ENCODE results near the gene CTXN1.

Gene CTXN1

DNA sequence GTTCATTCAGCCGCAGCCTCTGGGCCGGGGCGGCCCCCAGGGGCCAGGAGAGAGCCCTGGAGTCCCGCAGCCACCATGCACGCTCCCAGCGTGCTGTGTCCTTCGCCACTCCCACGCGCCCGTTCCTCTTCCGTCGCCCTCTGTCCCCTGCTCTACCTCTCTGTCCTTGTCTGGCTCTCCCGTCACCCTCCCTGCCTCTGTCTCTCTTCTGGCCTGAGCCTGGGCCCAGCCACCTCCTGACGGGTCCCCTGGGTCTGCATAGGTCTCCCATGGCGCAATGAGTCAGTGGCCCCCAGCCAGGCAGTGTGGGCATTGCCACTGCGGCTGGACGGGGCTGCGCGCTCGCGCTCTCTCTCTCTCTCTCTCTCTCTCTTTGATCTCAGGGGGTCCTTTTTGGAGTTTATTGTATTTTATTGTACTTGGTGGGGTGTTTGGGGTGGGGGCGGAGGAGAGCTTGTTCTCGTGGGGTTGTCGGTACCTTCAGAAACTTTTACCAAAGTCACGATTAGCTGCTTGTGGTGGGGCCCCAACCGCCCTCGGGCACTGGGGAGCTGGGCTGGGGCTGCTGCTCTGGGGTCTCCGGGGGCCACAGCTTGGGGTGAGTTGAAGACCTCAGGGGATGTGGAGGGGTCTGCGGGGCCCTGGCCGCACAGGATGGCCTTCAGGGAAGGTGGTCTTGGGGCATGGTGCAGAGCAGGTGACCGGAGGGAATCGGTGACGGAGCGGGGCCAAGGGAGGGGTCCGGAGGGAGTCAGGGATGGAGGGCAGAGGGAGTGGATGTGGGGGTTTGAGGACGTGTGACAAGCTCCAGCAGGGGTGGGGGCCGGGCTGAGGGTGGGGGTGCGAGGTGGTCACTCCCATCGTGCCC, 13.0 kb downstream of the CTXN1 start:
- DNase-seq: no peak

DNA sequence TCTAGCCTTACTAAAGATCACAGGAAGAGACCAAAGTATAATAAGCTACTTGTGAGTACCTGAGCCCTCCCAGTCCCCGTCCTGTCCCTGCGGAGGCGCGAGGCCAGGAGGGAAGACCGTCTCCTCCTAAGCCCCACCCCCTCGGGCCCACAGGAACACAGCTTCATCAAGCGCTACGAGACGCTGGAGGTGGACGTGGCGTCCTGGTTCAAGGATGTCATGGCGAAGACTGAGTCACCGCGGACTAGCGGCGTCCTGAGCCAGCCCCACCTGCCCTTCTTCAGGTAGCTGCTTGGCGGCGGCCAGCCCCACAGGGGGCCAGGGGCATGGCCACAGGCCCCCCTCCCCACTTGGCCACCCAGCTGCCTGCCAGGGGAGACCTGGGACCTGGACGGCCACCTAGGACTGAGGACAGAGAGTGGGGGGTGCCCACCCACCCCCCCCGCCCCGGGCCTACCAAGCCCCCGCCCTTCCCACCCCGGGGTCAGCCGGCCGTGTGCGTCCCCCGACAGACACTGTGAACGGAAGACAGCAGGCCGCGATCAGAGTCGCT, 13.7 kb downstream of the CTXN1 start:
- no peak for DNase-seq

DNA sequence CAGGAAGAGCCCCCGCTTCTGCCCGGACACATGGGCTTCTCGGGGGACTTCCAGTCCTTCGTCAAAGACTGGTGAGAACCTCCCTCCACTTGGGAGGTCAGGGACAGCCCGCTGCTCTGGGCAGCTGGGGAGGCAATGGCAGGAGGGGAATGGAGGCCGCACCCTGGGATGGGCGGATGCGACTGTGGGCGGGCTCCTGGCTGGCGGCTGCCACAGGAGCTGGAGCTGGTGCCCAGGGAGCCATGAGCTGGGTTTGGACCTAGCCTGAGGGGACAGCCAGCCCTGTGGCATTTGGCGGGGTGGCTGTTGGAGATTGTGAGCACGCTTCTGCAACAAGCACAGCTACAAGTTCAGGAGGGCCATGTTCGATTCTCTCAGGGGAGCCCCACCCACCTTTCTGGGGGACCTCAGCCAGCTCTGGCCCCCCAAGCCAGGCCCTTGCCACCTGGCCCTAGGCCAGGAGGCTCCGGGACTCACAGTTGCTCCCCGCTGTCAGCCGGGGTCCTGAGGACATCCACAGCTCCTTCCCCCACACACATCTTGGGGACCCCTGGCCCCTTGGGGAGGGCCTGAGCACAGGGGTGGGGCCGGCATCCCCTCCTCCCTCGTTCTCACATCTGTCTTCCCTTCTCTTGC, 14.3 kb downstream of the CTXN1 start:
- DNase-seq: no peak

GRCh38 chr19:7910321-7911161, 15.4 kb downstream of the CTXN1 start:
- DNase-seq: no peak

GRCh38 chr19:7909471-7910067, 16.4 kb downstream of the CTXN1 start:
- no peak for DNase-seq

DNA sequence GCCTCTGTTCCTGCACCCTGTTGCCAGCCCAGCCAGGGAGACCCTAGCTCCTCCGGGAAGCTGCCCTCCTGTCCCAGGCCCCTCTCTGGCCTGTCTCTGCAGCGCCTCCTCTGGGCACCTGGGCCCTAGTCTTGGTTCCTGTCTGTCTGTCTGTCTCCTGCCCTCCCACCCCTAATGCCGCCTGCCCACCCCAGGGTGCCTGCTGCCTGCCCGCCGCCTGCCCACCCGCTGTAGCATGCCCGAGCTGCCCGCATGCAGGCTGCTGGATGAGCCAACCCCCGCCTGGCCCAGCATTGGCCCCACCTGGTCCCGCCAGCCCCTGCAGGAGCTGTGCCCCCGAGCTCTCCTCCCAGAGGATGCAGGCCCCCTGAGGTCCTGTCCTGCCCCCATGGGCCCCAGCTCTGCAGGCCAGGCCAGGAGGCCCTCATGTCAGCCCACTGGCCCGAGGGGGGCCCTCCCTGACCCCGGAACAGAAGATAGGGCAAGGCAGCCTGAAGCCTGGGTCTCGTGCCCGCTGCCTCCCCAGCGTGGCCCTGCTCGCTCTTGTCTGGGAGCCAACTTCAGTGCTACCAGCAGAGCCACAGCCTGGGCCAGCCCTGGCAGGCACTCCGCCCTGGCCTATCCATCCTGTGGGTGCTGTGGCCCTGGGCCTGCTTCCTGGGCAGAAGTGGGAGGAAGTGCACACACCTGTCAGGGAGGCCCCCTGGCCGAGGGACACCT, 17.0 kb downstream of the CTXN1 start:
- DNase-seq: no peak

GRCh38 chr19:7908078-7908699, 17.7 kb downstream of the CTXN1 start:
- DNase-seq: no peak

DNA sequence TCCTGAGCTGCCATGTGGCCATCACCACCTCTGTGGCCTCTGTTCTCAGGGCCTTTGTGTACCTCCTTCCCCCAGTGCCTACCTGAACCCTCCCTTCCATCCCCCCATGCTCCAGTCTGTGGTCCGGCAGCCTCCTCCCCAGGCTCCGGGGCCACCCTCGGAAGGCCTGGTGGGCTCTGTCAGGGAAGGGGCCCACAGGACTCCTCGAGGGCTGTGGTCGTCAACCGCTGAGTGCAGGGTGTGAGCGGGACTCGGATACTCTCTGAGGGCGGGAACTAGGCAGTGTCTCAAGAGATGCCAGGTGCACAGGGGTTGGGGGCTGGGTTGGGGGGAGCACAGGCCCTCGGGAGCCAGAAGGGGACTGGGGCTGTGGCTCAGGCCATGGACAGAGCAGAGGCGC, 18.4 kb downstream of the CTXN1 start:
- DNase-seq: no peak

- DNase-seq: no peak
Measured at GRCh38 chr19:7907122-7907521, 18.8 kb downstream of the CTXN1 start.

DNA sequence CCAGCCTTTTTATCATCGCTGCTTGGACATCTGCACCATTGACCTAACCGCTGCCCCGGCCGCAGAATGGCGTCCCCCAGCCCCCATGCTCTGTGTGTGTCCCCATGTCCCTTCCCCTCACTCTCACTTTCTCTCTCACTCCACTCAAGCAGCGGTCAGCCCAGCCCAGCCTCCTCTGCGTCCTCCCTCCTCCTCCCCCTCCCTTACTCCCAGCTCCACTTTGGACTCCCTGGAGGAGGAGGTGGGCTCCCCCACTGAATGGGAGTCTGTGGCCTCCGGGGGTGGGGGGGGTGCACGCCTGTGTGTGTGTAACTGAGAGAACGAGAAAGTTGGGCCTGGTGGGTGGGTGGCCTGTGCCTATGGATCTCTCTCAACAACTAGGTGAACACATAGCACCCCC, 20.1 kb downstream of the CTXN1 start:
- no peak for DNase-seq

GRCh38 chr19:7905268-7905667, 20.7 kb downstream of the CTXN1 start:
- no peak for DNase-seq

DNA sequence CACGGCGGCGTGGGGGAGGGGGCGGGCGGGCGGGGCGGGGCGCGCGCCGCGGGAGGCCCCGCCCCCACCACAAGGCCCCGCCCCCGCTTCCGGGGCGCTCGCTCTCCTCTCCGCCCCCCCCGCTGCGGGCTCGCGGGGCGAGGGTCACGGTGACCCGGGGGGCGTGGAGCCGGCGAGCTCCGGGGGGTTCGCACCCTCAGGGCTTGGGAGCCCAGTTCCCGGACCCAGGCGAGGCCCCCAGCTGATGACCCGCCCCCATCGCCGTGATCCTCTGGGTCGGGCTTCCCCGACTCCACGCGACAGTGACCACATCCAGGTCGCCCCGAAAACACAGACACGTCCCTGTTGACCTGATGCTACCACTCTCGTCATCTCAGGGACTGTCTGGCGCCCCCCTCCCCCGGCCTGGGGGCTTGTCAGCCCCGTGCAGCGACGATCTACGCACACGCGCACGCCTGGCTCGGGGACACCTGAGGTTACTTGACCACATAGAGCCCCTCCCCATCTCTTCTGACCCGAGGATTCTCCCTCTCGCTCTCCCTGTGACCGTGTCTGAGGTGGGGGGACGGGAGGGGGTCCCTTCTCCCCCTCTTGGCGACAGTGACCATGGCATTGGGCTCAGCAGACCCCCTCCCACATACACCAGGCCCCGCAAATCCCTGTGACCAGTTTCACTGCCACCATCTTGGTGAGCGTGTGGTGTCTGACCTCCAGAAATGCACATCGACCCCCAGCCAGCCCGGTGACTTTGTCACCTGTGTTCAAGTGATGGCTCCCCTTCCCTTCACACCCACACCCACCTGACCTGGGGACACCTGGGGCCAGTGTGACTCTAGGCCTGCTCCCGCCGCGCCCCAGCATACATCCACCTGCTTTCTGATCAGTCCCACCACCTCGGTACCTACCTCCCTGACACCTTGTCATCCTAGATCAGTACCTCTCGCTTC, 21.6 kb downstream of the CTXN1 start:
- DNase-seq: peak; percentile 91

GRCh38 chr19:7903244-7904073, 22.5 kb downstream of the CTXN1 start, which contains the start of gene MAP2K7:
Gene MAP2K7, plus strand, starts transcription at chr19:7903877. Its CDS starts 68 bp downstream, at chr19:7903945.
- DNase-seq: peak; percentile 100

DNA sequence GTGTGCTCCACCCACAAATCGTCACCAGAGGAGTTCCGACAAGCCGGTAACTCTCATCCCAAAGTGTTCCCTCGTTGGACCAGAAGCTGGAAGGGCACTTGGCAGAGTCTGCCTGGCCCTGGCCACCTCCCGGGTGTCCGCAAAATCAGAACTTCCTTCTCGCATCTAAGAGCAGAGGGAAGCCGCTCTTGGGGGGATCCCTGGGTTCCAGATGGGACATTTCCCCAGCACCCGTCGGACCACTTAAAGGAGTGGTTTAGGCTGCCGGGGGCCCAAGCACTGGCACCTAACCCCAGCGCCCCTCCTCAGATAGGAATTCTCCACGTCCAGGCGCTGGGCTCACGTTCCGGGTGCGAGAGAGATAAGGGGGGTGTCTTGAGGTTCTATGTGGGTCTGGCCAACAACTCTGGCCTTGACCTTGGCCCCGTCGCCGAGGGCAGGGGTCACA, 23.1 kb downstream of the CTXN1 start:
- DNase-seq: no peak

- DNase-seq: no peak
Measured at GRCh38 chr19:7901337-7901736, 24.6 kb downstream of the CTXN1 start.

GRCh38 chr19:7900931-7901330, 25.0 kb downstream of the CTXN1 start:
- DNase-seq: no peak

DNA sequence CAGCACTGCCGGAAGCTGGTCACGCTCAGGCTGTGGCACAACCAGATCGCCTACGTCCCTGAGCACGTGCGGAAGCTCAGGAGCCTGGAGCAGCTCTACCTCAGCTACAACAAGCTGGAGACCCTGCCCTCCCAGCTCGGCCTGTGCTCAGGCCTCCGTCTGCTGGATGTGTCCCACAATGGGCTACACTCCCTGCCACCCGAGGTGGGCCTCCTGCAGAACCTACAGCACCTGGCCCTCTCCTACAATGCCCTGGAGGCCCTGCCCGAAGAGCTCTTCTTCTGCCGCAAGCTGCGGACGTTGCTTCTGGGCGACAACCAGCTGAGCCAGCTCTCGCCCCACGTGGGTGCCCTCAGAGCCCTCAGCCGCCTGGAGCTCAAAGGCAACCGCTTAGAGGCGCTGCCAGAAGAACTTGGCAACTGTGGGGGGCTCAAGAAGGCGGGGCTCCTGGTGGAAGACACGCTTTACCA, 25.5 kb downstream of the CTXN1 start:
- no peak for DNase-seq

DNA sequence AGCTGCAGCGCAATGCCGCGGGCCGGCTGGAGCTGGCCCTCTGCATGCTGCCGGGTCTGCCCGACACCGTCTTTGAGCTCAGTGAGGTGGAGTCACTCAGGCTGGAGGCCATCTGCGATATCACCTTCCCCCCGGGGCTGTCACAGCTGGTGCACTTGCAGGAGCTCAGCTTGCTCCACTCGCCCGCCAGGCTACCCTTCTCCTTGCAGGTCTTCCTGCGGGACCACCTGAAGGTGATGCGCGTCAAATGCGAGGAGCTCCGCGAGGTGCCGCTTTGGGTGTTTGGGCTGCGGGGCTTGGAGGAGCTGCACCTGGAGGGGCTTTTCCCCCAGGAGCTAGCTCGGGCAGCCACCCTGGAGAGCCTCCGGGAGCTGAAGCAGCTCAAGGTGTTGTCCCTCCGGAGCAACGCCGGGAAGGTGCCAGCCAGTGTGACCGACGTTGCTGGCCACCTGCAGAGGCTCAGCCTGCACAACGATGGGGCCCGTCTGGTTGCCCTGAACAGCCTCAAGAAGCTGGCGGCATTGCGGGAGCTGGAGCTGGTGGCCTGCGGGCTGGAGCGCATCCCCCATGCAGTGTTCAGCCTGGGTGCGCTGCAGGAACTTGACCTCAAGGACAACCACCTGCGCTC, 26.1 kb downstream of the CTXN1 start:
- DNase-seq: no peak

- DNase-seq: no peak
Measured at GRCh38 chr19:7898967-7899366, 27.0 kb downstream of the CTXN1 start.

Measured in CD4-positive, alpha-beta T cell treated with Interleukin-17A for 1 hour (primary cell).